Keratinocyte (primary cell): ENCODE results near the gene PLAU.

Experiments
- EZH2 ChIP-seq: IDR thresholded peaks from one replicate; pipeline ENCODE4 v1.6.1; 2012; ENCODE audit warnings: inconsistent platforms, mild to moderate bottlenecking, low read length, moderate library complexity
- TF ChIP-seq, protein P1 (sequence below), 3 experiments: IDR thresholded peaks in 1 of 3; conservative IDR thresholded peaks in 1 of 3; optimal IDR thresholded peaks in 1 of 3; 2 replicates in 2 of 3; 3 replicates in 1 of 3; pipeline versions ENCODE3 to v1.5.1; 2011; ENCODE audit warnings: low read length in 3 of 3, mild to moderate bottlenecking in 3 of 3, moderate library complexity in 2 of 3, control low read depth in 1 of 3, inconsistent platforms in 1 of 3; ENCODE audit not compliant: insufficient read depth in 2 of 3; ENCODE audit errors: extremely low read depth in 1 of 3

DNA sequence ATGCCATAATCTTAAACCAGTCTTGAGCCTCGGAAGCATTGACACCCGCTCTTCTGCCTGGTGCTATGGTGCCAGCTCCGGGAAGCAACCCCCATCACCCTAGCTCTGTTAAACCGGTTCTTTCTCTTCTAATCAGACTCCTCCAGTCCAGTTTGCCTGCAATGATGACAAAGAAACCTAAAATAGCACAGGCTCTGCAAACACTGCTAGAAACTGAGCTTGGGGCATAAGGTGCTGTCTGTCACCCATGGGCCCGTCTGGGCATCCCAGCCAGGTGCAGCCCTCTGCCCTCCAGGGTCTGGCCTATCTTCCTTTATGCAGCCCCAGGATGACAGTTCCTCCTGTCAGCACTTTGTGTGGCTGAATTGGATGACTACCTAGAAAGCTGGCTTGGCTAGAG lies 22.4 kb upstream of the PLAU start:
- TF ChIP-seq, protein P1, sequence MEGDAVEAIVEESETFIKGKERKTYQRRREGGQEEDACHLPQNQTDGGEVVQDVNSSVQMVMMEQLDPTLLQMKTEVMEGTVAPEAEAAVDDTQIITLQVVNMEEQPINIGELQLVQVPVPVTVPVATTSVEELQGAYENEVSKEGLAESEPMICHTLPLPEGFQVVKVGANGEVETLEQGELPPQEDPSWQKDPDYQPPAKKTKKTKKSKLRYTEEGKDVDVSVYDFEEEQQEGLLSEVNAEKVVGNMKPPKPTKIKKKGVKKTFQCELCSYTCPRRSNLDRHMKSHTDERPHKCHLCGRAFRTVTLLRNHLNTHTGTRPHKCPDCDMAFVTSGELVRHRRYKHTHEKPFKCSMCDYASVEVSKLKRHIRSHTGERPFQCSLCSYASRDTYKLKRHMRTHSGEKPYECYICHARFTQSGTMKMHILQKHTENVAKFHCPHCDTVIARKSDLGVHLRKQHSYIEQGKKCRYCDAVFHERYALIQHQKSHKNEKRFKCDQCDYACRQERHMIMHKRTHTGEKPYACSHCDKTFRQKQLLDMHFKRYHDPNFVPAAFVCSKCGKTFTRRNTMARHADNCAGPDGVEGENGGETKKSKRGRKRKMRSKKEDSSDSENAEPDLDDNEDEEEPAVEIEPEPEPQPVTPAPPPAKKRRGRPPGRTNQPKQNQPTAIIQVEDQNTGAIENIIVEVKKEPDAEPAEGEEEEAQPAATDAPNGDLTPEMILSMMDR (optimal IDR thresholded peaks at IDR 0.05 in 1 of 3, IDR thresholded peaks at IDR 0.05 in 1 of 3, conservative IDR thresholded peaks at IDR 0.05 in 1 of 3; ENCODE audit: extremely low read depth in 1 of 3, insufficient read depth in 2 of 3, low read length in 3 of 3) = no peak
- TF ChIP-seq EZH2 = no peak
